ENCODE measurements around the gene AMBRA1.

Gene AMBRA1

DNA sequence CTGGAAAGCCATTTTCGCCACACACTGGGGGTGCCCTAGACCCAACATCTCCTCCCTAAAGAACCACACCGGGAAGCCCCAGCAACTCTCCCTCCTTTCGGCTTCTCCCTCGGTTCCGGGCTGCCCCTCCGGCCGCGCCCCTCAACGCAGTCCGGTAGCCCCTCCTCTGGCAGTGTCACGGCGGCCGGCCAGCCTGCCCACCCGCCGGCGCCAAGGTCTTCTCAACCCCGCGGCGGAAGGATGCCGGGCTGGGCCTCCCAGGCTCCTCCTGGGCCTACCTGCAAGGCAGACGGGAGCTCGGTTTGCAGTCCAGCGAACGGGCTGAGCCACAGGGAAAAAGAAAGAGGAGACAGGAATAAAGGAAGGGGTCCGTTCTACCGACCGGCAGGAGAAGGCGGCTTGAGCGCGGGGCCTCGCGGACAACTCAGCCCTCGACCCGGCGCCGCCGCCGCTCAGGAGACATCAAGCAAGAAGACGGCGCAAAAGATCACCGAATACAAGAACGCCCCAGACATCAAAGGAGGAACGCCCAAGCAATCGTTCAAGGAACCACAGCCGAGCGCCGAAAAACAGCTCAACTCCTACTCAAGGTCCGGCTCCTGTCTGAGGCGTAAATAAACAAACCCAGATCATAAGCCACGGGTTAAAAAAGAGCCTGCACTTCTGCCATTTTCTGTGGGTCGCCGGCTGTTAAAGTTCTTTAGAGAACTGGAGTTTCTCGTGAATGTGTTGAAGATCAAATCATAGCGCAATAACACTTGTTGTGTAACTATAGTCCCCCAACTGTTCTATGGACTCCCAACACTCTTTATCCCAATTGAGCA is at the start of gene AMBRA1:
Gene AMBRA1, minus strand, starts transcription at position 474 of the 824 bp plus-strand sequence. CDS start 45,643 bp downstream, outside the sequence.
- peak; percentile 76 for DNase-seq

DNA sequence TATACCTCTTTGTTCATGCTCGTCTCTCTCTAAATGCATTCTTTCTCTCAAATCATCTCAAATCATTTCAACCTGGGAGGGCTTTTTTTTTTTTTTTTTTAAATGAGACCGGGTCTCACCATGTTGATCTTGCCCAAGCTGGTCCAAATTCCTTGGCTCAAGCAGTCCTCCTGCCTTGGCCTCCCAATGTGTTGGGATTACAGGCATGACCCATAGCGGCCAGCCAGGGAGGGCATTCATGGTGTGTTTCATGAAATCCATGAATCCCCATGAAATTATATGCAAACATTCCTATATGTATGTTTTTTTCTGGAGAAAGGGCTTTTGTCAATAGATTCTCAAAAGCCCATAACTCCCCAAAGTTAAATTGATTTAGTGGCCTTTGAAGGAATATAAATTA is 49.7 kb upstream of the AMBRA1 start:
- DNase-seq, result no peak

DNA sequence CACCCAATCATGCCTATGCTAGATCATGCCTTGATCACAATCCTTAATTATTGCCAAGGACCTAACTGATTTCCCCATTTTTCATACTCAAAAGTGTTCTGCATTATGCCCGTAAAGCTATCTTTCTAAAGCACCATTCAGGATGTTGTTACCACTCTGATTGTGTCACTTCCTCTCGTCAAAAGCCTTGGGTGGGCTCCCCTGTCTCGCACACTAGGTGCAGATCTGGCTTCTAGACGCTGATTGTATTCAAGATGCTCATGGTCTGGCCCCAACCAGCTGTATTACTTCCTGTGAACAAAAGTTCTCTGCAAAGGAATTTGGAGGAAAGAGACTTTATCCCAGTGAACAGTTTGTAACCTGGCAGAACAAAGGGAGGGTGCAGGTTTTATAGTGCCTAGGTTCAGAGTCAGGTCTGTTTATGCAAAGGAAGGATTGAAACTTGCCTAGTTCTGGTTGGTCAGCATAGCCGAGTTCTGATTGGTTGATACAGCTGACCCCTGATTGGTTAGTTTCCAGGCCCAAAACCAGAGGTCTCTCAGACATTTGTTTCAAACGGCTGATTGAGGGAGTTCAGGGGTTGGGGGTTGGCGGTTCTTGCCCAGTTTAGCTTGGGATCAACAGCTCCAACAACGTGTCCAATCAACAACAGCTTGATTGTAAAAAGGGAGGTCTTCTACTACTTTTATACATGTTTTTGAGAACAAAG is 49.0 kb upstream of the AMBRA1 start:
- no peak for DNase-seq

- no peak for DNase-seq
These were observed 47.8 kb upstream of the AMBRA1 start for GRCh38 chr11:46641639-46642038.

DNA sequence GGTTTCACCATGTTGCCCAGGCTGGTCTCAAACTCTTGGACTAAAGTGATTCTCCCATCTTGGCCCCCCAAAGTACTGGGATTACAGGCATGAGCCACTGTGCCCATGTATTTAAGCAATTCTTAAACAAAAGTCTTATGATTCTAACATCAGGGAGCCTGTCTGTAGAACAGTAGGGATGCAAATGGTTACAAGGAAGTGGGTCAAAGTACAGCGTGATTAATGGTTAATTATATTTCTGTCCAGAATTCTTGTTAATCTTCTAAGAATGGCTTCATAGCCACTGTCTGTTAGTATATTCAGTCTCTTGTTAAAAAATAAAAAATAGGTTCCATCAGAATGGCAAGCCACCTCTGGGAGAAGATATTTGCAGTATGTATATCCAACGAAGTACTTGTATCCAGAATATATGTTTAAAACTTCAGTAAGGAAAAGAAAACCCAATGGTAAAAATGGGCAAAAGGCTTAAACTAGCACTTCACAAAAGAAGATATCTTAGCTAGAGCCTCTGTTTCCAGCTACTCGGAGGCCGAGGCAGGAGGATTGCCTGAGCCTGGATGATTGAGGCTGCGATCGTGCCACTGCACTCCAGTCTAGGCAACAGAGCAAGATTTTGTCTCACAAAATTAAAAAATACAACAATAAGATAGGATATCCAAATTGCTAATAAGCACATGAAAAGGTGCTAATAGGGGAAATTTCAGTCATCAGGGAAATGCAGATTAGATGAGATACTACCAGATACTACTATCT is 46.4 kb upstream of the AMBRA1 start:
- no peak for DNase-seq

DNA sequence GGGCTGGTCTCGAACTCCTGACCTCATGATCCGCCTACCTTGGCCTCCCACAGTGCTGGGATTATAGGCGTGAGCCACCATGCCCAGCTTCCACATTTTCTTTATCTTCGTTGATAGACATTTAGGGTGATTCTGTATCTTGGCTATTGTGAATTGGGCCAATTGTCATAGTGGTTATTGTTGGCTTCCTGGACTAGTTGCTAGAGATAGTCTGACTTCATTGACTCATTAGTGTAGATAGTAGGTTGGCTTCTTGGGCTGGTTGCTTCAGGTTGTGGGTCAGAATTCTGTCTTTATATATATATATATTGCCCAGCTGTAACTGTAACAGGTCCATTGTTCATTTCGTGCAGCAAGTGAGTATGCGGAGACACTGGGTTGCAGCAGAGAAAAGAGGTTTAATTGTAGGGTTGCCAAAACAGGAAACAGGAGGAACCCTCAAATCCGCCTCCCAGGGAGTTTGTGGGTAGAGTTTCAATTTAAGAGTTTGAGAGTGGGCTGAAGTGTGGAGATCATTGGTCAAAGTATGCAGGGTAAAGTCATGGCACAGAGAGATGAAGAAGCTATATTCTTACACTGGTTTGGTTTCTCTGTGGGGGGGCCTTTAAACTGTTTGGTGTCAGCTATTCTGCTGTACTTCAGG is 45.5 kb upstream of the AMBRA1 start:
- no peak for DNase-seq

DNA sequence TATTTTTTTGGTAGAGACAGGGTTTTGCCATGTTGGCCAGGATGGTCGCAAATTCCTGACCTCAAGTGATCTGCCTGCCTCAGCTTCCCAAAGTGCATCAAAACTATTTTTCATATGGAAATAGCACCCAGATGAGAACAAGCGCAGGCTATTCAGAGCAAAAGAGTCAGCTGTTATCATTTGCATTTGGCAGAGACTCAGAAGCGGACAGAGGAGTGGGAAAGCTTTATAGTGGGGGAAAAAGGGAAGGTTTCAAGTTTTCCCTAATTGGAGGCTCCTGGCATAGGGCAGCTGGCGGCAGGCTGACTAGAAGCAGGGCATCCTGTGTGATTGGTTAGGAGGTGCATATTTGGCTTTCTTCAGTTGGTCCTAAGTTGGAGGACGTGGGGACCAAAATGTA is 43.7 kb upstream of the AMBRA1 start:
- DNase-seq, result no peak

- DNase-seq, result no peak
These were observed 41.8 kb upstream of the AMBRA1 start for GRCh38 chr11:46635557-46636139.

DNA sequence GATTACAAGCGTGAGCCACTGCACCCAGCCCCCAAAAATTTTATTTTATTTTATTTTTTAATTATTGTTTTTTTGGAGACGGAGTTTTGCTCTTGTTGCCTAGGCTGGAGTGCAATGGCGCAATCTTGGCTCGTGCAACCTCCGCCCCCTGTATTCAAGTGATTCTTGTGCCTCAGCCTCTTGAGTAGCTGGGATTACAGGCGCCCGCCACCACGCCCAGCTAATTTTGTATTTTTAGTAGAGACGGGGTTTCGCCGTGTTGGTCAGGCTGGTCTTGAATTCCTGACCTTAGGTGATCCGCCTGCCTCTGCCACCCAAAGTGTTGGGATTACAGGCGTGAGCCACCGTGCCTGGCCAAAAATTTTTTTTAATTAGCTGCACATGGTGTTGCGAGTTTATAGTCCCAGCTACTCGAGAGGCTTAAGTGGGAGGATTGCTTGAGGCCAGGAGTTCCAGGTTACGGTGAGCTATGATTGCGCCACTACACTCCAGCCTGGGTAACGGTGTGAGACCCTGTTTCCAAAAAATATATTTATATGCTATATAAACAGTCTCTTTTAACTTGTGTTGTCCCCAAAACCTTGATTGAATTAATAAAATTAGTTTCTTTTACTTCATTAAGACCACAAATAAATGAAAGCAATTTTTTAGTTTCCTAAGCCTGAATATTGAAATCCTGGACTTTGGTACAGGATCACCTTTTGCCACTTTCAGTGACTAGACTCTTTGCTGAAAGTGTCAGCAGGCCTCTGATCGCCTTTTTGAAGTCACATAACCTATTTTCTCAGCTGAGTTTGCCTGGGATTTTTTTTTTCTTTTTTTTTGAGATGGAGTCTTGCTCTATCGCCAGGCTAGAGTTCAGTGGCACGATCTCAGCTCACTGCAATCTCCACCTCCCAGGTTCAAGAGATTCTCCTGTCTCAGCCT is 39.7 kb upstream of the AMBRA1 start:
- no peak for DNase-seq

GRCh38 chr11:46632502-46632901 is 38.7 kb upstream of the AMBRA1 start:
- no peak for DNase-seq

- no peak for DNase-seq
These were observed 37.9 kb upstream of the AMBRA1 start for GRCh38 chr11:46631676-46632075.

DNA sequence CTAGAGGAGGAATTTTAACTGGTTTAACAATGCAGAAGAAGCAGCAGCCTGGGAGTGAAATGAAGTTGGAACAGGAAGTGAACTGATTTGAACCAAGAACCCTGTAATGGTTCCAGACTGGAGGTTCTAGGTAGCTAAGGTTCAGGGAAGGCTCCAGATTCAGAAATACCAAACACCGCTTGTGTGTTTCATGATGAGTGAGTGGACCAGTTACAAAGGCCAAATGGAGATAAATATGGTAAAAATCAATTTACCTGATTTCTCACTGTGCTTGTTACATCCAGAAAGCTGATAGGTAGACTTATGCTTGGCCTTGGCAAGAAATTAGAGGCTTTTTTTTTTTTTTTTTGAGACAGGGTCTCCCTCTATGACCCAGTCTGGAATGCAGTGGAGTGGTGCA is 36.4 kb upstream of the AMBRA1 start:
- DNase-seq, result no peak

- DNase-seq, result no peak
These were observed 35.1 kb upstream of the AMBRA1 start for GRCh38 chr11:46628961-46629360.

DNA sequence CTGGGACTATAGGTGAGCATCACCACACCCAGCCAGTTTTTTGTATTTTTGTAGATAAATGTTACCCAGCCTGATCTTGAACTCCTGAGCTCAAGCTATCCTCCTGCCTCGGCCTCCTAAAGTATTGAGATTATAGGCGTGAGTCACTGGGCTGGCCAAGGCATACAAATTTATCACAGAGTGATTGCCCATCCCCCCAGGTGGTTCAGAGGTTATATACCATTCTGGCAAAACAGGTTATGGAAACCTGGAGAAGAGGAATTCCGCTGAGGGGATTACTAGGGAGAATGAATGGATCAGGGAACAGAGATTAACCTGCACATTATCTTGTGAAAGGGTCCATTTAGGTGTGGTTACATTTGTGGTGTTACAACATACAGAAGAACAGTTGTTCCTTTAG is 31.6 kb upstream of the AMBRA1 start:
- no peak for DNase-seq

- no peak for DNase-seq
These were observed 25.0 kb upstream of the AMBRA1 start for GRCh38 chr11:46618837-46619236.

GRCh38 chr11:46617972-46618314 is 24.1 kb upstream of the AMBRA1 start:
- no peak for DNase-seq

DNA sequence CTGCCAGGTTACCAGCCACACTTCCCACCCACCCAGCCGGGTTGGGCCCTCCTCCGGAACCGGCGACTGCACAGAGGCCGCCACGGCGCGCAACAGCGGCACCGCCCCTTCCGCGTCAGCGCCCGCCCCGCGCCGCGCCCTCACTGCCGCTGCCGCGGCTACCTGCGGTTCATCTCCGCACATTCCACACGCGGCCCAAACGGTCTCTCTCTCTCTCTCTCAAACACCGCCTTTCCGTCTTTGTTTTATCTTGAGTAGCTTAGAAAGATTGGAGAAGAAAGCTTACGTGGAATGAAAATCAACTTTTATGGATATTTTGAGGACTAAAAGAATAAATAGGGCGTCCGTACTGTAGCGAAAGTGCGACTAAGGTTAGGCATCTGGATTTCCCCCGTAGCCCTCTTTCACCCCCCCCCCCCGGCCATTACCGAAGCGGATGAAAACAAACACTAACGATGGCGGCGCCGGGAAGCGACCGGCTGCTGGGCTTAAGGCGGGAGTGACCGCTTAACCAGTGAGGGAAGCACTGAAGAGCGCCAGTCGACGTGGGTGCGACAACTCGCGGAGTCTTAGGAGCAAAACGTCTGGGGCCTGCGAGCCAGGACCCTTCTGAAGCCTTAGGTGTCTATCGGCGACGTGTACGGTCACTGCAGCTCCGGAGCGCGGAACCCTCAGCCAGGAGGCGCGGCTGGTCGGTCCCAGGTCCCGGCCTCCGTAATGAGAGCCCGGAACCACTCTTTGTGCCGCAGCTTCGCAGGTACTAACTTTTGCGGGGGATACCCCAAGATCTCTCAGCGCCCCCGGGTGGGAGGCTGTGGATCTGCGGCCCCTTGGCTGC is 23.5 kb upstream of the AMBRA1 start, which contains the start of the genes ATG13 and HARBI1:
Gene ATG13, plus strand, starts transcription at position 420 of the 838 bp plus-strand sequence. CDS start 26,739 bp downstream, outside the sequence.
Gene HARBI1, minus strand, starts transcription at position 94 of the 838 bp plus-strand sequence. CDS start 990 bp downstream, outside the sequence.
- peak; percentile 92 for DNase-seq

- no peak for DNase-seq
These were observed 22.8 kb upstream of the AMBRA1 start for GRCh38 chr11:46616551-46617133.

- DNase-seq, result no peak
These were observed 21.9 kb upstream of the AMBRA1 start for GRCh38 chr11:46615756-46616155.

GRCh38 chr11:46612326-46612725 is 18.5 kb upstream of the AMBRA1 start:
- no peak for DNase-seq

Measured in activated gamma-delta T cell treated with Interleukin-2 at 50 U/mL for 16 hours (primary cell).